Spleen (tissue), 7 donors: ENCODE measurements around the gene KCNMB2.

Experiments
- CTCF ChIP-seq, 11 experiments: fragments of 200-600 bp in 7 of 11; fragments of 450-650 bp in 4 of 11; sonication (generic) in 4 of 11; IDR thresholded peaks in 8 of 11; conservative IDR thresholded peaks in 3 of 11; 1 replicate in 7 of 11; 2 replicates in 4 of 11; pipeline versions ENCODE4 v1.4.0 to v1.8.0; 2016 to 2021; ENCODE audit warnings: antibody characterized with exemption in 11 of 11, inconsistent platforms in 4 of 11, mild to moderate bottlenecking in 1 of 11
- POLR2AphosphoS5 ChIP-seq, 3 donors: sonication (generic); formaldehyde crosslinking; IDR thresholded peaks; one replicate each; pipeline ENCODE4 v1.5.1; 2017; ENCODE audit warnings: antibody characterized with exemption in 3 of 3
- donor health status: DM: no; HTN: no; CAD: no; lungs with moderate emphysema.
- donor health status: DM: no; HTN: no; CAD: no.
- donor health status: DM: no; HTN: no; CAD: no.

GRCh38 chr3:178663201-178663934, 127.1 kb downstream of the KCNMB2 start:
- TF ChIP-seq CTCF (IDR thresholded peaks at IDR 0.05 in 8 of 11, conservative IDR thresholded peaks at IDR 0.05 in 3 of 11), result no peak
- no peak for TF ChIP-seq POLR2AphosphoS5 (IDR thresholded peaks at IDR 0.05)
